ENCODE measurements around the gene ELFN2. TPM values are rescaled to one million over a fixed set of nuclear protein-coding genes. Genes with fewer than 3 reads are reported as not detected.
A peak's percentile ranks its signal among the peaks of the same experiment; 100 is the strongest.

Gene ELFN2
- total RNA-seq, 1 donor from 2014 or later = 0.82 TPM

DNA sequence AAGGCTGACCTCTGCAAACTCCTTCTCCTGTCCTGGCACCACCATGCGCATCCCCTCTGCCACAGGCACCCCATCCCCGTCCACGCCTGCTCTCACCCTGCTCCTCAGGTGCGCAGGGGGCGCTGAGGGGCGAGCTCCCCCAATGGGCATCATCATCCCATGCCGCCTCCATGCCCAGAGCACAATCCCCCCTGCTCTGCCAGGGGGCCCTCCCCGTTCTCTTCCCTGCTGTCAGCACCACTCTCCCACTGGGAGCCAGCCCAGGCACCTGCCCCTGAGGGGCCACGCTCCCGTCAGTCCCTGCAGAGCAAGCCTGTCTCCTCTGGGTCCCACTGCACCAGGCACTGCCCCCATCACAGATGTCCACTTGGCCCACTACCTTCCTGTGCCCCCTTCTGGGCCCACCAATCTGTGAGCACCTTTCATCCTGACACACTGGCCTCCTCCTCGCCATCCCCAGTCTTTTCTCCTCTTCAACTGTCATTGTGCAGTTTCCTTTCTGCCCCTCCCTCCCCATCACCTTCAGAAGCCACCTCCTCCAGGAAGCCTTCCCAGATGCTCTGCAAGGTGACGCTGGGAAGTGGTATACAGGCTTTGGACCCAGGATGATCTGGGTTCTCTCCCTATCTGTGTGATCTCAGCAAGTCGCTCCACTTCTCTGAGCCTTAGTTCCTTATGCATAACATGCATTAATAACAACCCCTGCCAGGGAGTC is 82.4 kb downstream of the ELFN2 start:
- no peaks in the 10 kb centered on the region for H3K9me3 ChIP-seq (ENCODE audit: low read depth)
- Mint-ChIP-seq H3K4me1 (peaks cover 12% of the 10 kb centered on the region), H3K4me3 (peak overlapping the region; percentile 50), H3K27me3 (ENCODE audit: insufficient read depth, low read depth) (peaks cover 22% of the 10 kb centered on the region), H3K9me3 (no peaks in the 10 kb centered on the region), H3K27ac (no peak overlapping the region), H3K36me3 (no peaks in the 10 kb centered on the region)
- peaks cover 21% of the 10 kb centered on the region for H3F3A ChIP-seq (ENCODE audit: low read depth)
- TF ChIP-seq EZH2 (IDR thresholded peaks at IDR 0.05) (no peak), EZH2phosphoT487 (IDR thresholded peaks at IDR 0.05) (no peak)
- TF ChIP-seq, protein P1, sequence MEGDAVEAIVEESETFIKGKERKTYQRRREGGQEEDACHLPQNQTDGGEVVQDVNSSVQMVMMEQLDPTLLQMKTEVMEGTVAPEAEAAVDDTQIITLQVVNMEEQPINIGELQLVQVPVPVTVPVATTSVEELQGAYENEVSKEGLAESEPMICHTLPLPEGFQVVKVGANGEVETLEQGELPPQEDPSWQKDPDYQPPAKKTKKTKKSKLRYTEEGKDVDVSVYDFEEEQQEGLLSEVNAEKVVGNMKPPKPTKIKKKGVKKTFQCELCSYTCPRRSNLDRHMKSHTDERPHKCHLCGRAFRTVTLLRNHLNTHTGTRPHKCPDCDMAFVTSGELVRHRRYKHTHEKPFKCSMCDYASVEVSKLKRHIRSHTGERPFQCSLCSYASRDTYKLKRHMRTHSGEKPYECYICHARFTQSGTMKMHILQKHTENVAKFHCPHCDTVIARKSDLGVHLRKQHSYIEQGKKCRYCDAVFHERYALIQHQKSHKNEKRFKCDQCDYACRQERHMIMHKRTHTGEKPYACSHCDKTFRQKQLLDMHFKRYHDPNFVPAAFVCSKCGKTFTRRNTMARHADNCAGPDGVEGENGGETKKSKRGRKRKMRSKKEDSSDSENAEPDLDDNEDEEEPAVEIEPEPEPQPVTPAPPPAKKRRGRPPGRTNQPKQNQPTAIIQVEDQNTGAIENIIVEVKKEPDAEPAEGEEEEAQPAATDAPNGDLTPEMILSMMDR (IDR thresholded peaks at IDR 0.05) = no peak
- H4K20me1 ChIP-seq (ENCODE audit: low read depth) = no peaks in the 10 kb centered on the region
- no peak overlapping the region for H3K9ac ChIP-seq
- no peaks in the 10 kb centered on the region for H3K79me2 ChIP-seq (ENCODE audit: low read depth)
- H3K4me2 ChIP-seq = no peak overlapping the region
- no peaks in the 10 kb centered on the region for H3K36me3 ChIP-seq
- peaks cover 8% of the 10 kb centered on the region for H3K27me3 ChIP-seq
- H2AFZ ChIP-seq (replicated peaks) = no peak overlapping the region
- H3K4me3 ChIP-seq = no peak overlapping the region
- no peak overlapping the region for H3K27ac ChIP-seq
- no peak for DNase-seq (ENCODE audit: low spot score)
- H3K4me1 ChIP-seq = peaks cover 12% of the 10 kb centered on the region

DNA sequence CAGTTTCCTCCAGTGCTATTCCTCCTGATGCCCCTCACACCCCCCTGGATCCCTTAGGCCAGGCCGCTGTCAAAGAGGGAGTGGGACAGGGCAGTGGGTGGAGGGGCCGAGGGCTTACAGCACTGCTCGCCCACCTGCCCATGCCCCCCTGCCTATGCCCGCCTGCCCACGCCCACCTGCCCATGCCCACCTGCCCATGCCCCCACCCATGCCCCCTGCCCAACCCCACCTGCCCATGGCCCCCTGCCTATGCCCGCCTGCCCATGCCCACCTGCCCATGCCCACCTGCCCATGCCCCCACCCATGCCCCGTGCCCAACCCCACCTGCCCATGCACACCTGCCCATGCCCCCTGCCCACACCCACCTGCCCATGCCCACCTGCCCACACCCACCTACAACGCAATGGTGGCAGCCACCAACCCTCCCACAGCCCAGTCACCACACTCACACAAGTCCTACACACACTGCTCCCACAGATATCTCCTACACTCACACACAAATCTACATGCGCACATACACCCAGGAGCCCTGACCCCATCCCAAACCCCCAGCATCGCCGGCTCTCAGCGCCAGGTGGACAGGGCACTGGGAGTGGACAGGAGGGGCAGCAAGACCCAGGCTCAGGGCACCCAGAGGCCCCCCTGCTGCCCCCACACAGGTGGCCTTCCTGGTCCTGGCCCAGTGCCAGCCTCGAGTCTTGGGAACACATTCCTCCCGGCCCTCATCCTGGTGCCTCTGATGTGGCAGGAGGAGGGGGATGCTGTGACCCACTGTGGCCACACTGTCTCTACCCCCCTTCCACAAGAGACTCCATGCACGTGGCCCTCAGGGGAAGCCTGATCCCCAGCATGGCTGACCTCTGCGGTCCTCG is 83.2 kb downstream of the ELFN2 start:
- no peak overlapping the region for H3K4me3 ChIP-seq
- no peaks in the 10 kb centered on the region for H3K9me3 ChIP-seq (ENCODE audit: low read depth)
- no peak overlapping the region for H3K4me2 ChIP-seq
- H2AFZ ChIP-seq (replicated peaks) = no peak overlapping the region
- H3K27me3 Mint-ChIP-seq (ENCODE audit: insufficient read depth, low read depth) = peaks cover 26% of the 10 kb centered on the region
- H3K9me3 Mint-ChIP-seq = no peaks in the 10 kb centered on the region
- DNase-seq (ENCODE audit: low spot score) = no peak
- H3K36me3 ChIP-seq = no peaks in the 10 kb centered on the region
- peaks cover 12% of the 10 kb centered on the region for H3K4me1 ChIP-seq
- H3K4me1 Mint-ChIP-seq = peaks cover 12% of the 10 kb centered on the region
- no peak overlapping the region for H3K27ac Mint-ChIP-seq
- no peaks in the 10 kb centered on the region for H4K20me1 ChIP-seq (ENCODE audit: low read depth)
- H3K27me3 ChIP-seq = peaks cover 8% of the 10 kb centered on the region
- TF ChIP-seq EZH2phosphoT487 (IDR thresholded peaks at IDR 0.05) (no peak), EZH2 (IDR thresholded peaks at IDR 0.05) (no peak)
- TF ChIP-seq, protein P1 (IDR thresholded peaks at IDR 0.05) = no peak
- H3K36me3 Mint-ChIP-seq = no peaks in the 10 kb centered on the region
- peaks cover 24% of the 10 kb centered on the region for H3F3A ChIP-seq (ENCODE audit: low read depth)
- no peak overlapping the region for H3K9ac ChIP-seq
- no peak overlapping the region for H3K27ac ChIP-seq
- H3K79me2 ChIP-seq (ENCODE audit: low read depth) = no peaks in the 10 kb centered on the region
- H3K4me3 Mint-ChIP-seq = no peak overlapping the region

GRCh38 chr22:37343348-37343747 is 83.9 kb downstream of the ELFN2 start:
- Histone ChIP-seq H3K36me3 (no peaks in the 10 kb centered on the region), H3K9me3 (ENCODE audit: low read depth) (no peaks in the 10 kb centered on the region), H3K4me3 (no peak overlapping the region), H3F3A (ENCODE audit: low read depth) (peaks cover 24% of the 10 kb centered on the region), H3K27me3 (peaks cover 8% of the 10 kb centered on the region), H2AFZ (replicated peaks) (no peak overlapping the region), H3K4me1 (peaks cover 12% of the 10 kb centered on the region), H3K9ac (no peak overlapping the region), H4K20me1 (ENCODE audit: low read depth) (no peaks in the 10 kb centered on the region), H3K79me2 (ENCODE audit: low read depth) (no peaks in the 10 kb centered on the region), H3K4me2 (no peak overlapping the region), H3K27ac (no peak overlapping the region)
- H3K36me3 Mint-ChIP-seq = no peaks in the 10 kb centered on the region
- TF ChIP-seq, protein P1 (IDR thresholded peaks at IDR 0.05) = no peak
- TF ChIP-seq EZH2 (IDR thresholded peaks at IDR 0.05) = no peak
- TF ChIP-seq EZH2phosphoT487 (IDR thresholded peaks at IDR 0.05) = no peak
- H3K27ac Mint-ChIP-seq = no peak overlapping the region
- H3K27me3 Mint-ChIP-seq (ENCODE audit: insufficient read depth, low read depth) = peaks cover 23% of the 10 kb centered on the region
- H3K9me3 Mint-ChIP-seq = no peaks in the 10 kb centered on the region
- no peak overlapping the region for H3K4me3 Mint-ChIP-seq
- peaks cover 14% of the 10 kb centered on the region for H3K4me1 Mint-ChIP-seq
- no peak for DNase-seq (ENCODE audit: low spot score)

All from neural progenitor cell (in vitro differentiated cells).